NOMO-1 (cell line): ENCODE results near the gene HES2.
"Not testable (repeated sequence)": the region's sequence is repeated elsewhere in the genome, so short reads cannot be mapped to it uniquely, and the experiment has no call there.

ENCODE experiments used
- DNase-seq, 2 experiments: peaks; one replicate each; lab custom pipeline; 2025; ENCODE audit not compliant: unreplicated experiment in 2 of 2; lab: John Stamatoyannopoulos, UW

HES2 gene

GRCh38 chr1:6437012-6437700 is 17.4 kb upstream of the HES2 start:
- not testable (repeated sequence) for DNase-seq

GRCh38 chr1:6436277-6436676 is 16.6 kb upstream of the HES2 start:
- not testable (repeated sequence) for DNase-seq

GRCh38 chr1:6435547-6435946 is 15.8 kb upstream of the HES2 start:
- no peak for DNase-seq

- no peak for DNase-seq
These were observed 15.4 kb upstream of the HES2 start for GRCh38 chr1:6435129-6435528.

GRCh38 chr1:6434186-6434585 is 14.5 kb upstream of the HES2 start:
- no peak for DNase-seq

GRCh38 chr1:6431645-6432579 is 12.2 kb upstream of the HES2 start:
- DNase-seq, result not testable (repeated sequence)

GRCh38 chr1:6429660-6430411 is 10.1 kb upstream of the HES2 start:
- not testable (repeated sequence) for DNase-seq

- DNase-seq, result not testable (repeated sequence)
These were observed 8.7 kb upstream of the HES2 start for GRCh38 chr1:6428453-6428852.

- DNase-seq, result no peak
These were observed 8.0 kb upstream of the HES2 start for GRCh38 chr1:6427441-6428390.

GRCh38 chr1:6426972-6427350 is 7.2 kb upstream of the HES2 start:
- DNase-seq, result no peak

GRCh38 chr1:6426277-6426971 is 6.7 kb upstream of the HES2 start:
- DNase-seq, result no peak

- no peak for DNase-seq
These were observed 5.9 kb upstream of the HES2 start for GRCh38 chr1:6425658-6426057.

- no peak for DNase-seq
These were observed 5.2 kb upstream of the HES2 start, which contains the start of gene ESPN for GRCh38 chr1:6424619-6425593. ESPN (plus strand) TSS chr1:6424776; CDS start chr1:6424956, 180 bp downstream.

- no peak for DNase-seq
These were observed 4.4 kb upstream of the HES2 start for GRCh38 chr1:6424000-6424565.

GRCh38 chr1:6423321-6423999 is 3.7 kb upstream of the HES2 start:
- DNase-seq, result peak in 1 of 2 experiments; percentile 39

GRCh38 chr1:6421266-6421665 is 1.5 kb upstream of the HES2 start:
- no peak for DNase-seq

- no peak for DNase-seq
These were observed 829 bp upstream of the HES2 start for GRCh38 chr1:6420454-6421042.
